Right atrium auricular region (tissue), 2 donors: ENCODE measurements around the gene NT5C1A. TPM values are rescaled to one million over a fixed set of nuclear protein-coding genes. Genes with fewer than 3 reads are reported as not detected.

Source experiments
- DNase-seq: peaks from one replicate; pipeline ENCODE4 v3.0.0-alpha.2; 2019; ENCODE audit warnings: low spot score
- H3K27ac ChIP-seq, 2 donors: fragments of 200-600 bp; sonication (generic); 1 replicate in 1 of 2; 2 replicates in 1 of 2; pipeline ENCODE4 v1.5.1; 2016 to 2019
- H3K27me3 ChIP-seq, 2 donors: fragments of 200-600 bp; sonication (generic); one replicate each; pipeline versions ENCODE4 v1.5.1 to v1.6.0; 2017 to 2019
- H3K36me3 ChIP-seq: fragments of 200-600 bp; sonication (generic); one replicate; pipeline ENCODE4 v1.5.1; 2016
- H3K4me1 ChIP-seq, 2 donors: fragments of 200-600 bp; sonication (generic); one replicate each; pipeline versions ENCODE4 v1.5.1 to v1.6.0; 2017 to 2019
- H3K4me3 ChIP-seq, 2 donors: fragments of 200-600 bp; sonication (generic); 1 replicate in 1 of 2; 2 replicates in 1 of 2; pipeline ENCODE4 v1.5.1; 2017 to 2019; ENCODE audit warnings: mild to moderate bottlenecking in 1 of 2, moderate library complexity in 1 of 2
- H3K9me3 ChIP-seq, 2 donors: fragments of 200-600 bp; sonication (generic); one replicate each; pipeline ENCODE4 v1.5.1; 2019
- total RNA-seq, 2 donors: library from RNA; depleted of rRNA; stranded (reverse); fragments of >200 nt; gene quantifications; one replicate each; pipeline ENCODE4 v1.1.0, GENCODE V29; 2016
- TF ChIP-seq, protein P1 (sequence below), 2 donors: fragments of 200-600 bp; sonication (generic); IDR thresholded peaks; one replicate each; pipeline ENCODE4 v1.5.1; 2019; ENCODE audit warnings: antibody characterized with exemption in 2 of 2

Gene NT5C1A
- total RNA-seq, 2 donors from 2014 or later, result 4.6 to 24.6 TPM

DNA sequence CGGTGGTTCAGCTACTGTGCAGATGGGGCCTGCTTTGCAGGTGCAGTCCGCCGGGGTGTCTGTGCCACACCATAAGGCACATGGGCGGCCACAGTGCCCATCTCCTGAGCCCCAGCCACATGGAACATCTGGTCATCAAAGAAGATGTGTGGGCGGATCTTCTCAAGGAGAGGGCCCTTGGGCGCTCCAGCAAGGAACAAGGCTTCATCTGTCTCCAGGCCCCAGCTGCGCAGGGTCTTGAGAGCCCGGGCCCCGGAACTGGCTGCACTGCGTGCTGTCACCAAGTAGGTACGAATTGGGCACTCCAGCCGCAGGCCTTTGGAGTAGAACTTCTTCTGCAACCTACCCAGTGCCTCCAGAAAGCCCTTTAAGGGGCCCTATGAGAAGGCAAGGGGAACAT lies 12.8 kb downstream of the NT5C1A start:
- H3K36me3 ChIP-seq, result no peaks in the 10 kb centered on the region
- peaks cover 0 to 27% of the 10 kb centered on the region in 2 donors for H3K4me1 ChIP-seq
- no peak overlapping the region for H3K27ac ChIP-seq
- no peak for DNase-seq
- TF ChIP-seq, protein P1, sequence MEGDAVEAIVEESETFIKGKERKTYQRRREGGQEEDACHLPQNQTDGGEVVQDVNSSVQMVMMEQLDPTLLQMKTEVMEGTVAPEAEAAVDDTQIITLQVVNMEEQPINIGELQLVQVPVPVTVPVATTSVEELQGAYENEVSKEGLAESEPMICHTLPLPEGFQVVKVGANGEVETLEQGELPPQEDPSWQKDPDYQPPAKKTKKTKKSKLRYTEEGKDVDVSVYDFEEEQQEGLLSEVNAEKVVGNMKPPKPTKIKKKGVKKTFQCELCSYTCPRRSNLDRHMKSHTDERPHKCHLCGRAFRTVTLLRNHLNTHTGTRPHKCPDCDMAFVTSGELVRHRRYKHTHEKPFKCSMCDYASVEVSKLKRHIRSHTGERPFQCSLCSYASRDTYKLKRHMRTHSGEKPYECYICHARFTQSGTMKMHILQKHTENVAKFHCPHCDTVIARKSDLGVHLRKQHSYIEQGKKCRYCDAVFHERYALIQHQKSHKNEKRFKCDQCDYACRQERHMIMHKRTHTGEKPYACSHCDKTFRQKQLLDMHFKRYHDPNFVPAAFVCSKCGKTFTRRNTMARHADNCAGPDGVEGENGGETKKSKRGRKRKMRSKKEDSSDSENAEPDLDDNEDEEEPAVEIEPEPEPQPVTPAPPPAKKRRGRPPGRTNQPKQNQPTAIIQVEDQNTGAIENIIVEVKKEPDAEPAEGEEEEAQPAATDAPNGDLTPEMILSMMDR (IDR thresholded peaks at IDR 0.05), result no peak
- H3K27me3 ChIP-seq, result no peaks in the 10 kb centered on the region
- no peaks in the 10 kb centered on the region for H3K9me3 ChIP-seq
- H3K4me3 ChIP-seq, result no peak overlapping the region

- no peaks in the 10 kb centered on the region for H3K27me3 ChIP-seq
- H3K27ac ChIP-seq, result no peak overlapping the region
Measured at GRCh38 chr1:39657923-39658485, 13.9 kb downstream of the NT5C1A start.

GRCh38 chr1:39657402-39657801 lies 14.5 kb downstream of the NT5C1A start:
- TF ChIP-seq, protein P1 (IDR thresholded peaks at IDR 0.05), result no peak
- DNase-seq, result no peak
- H3K27ac ChIP-seq, result no peak overlapping the region
- H3K4me1 ChIP-seq, result peaks cover 0 to 44% of the 10 kb centered on the region in 2 donors
- no peaks in the 10 kb centered on the region for H3K27me3 ChIP-seq
- no peaks in the 10 kb centered on the region for H3K9me3 ChIP-seq
- no peak overlapping the region for H3K4me3 ChIP-seq
- H3K36me3 ChIP-seq, result no peaks in the 10 kb centered on the region

More at GRCh38 chr1:39657923-39658485, 13.9 kb downstream of the NT5C1A start:
- Histone ChIP-seq H3K4me3 (no peak overlapping the region), H3K9me3 (no peaks in the 10 kb centered on the region), H3K36me3 (no peaks in the 10 kb centered on the region), H3K4me1 (peaks cover 0 to 38% of the 10 kb centered on the region in 2 donors)
- no peak for DNase-seq
- TF ChIP-seq, protein P1 (IDR thresholded peaks at IDR 0.05), result peak; percentile 83 to 84

GRCh38 chr1:39656391-39656790 lies 15.5 kb downstream of the NT5C1A start:
- H3K27ac ChIP-seq, result no peak overlapping the region
- no peaks in the 10 kb centered on the region for H3K9me3 ChIP-seq
- no peaks in the 10 kb centered on the region for H3K27me3 ChIP-seq
- H3K4me1 ChIP-seq, result peaks cover 0 to 47% of the 10 kb centered on the region in 2 donors
- H3K4me3 ChIP-seq, result no peak overlapping the region
- DNase-seq, result no peak
- no peaks in the 10 kb centered on the region for H3K36me3 ChIP-seq
- TF ChIP-seq, protein P1 (IDR thresholded peaks at IDR 0.05), result no peak

- TF ChIP-seq, protein P1 (IDR thresholded peaks at IDR 0.05), result no peak
- Histone ChIP-seq H3K27me3 (no peaks in the 10 kb centered on the region), H3K27ac (no peak overlapping the region), H3K4me3 (no peak overlapping the region), H3K4me1 (peaks cover 0 to 47% of the 10 kb centered on the region in 2 donors), H3K36me3 (no peaks in the 10 kb centered on the region), H3K9me3 (no peaks in the 10 kb centered on the region)
- no peak for DNase-seq
Measured at GRCh38 chr1:39655578-39656268, 16.2 kb downstream of the NT5C1A start.
